Measurements from ENCODE around the gene ITGA2.
"Not testable (repeated sequence)": the region's sequence is repeated elsewhere in the genome, so short reads cannot be mapped to it uniquely, and the experiment has no call there.

GRCh38 chr5:53112307-53112706 lies 123.2 kb downstream of the ITGA2 start:
- not testable (repeated sequence) for TF ChIP-seq CEBPB (IDR thresholded peaks at IDR 0.05; ENCODE audit: low read depth); POLR2AphosphoS5 (IDR thresholded peaks at IDR 0.05; ENCODE audit: low read depth, low read length); POLR2A (IDR thresholded peaks at IDR 0.05; ENCODE audit: borderline replicate concordance, extremely low read depth, insufficient read depth, insufficient read length); SP1 (IDR thresholded peaks at IDR 0.05; ENCODE audit: low read depth); EZH2 (IDR thresholded peaks at IDR 0.05); YY1 (IDR thresholded peaks at IDR 0.05; ENCODE audit: extremely low read depth, insufficient replicate concordance, low read depth, low read length); CBX3 (IDR thresholded peaks at IDR 0.05; ENCODE audit: low read depth); SIN3A (IDR thresholded peaks at IDR 0.05; ENCODE audit: low read depth); FOSL1 (IDR thresholded peaks at IDR 0.05; ENCODE audit: low read depth); ZNF274 (IDR thresholded peaks at IDR 0.05; ENCODE audit: low read depth, low read length)
- TF ChIP-seq, protein P1, sequence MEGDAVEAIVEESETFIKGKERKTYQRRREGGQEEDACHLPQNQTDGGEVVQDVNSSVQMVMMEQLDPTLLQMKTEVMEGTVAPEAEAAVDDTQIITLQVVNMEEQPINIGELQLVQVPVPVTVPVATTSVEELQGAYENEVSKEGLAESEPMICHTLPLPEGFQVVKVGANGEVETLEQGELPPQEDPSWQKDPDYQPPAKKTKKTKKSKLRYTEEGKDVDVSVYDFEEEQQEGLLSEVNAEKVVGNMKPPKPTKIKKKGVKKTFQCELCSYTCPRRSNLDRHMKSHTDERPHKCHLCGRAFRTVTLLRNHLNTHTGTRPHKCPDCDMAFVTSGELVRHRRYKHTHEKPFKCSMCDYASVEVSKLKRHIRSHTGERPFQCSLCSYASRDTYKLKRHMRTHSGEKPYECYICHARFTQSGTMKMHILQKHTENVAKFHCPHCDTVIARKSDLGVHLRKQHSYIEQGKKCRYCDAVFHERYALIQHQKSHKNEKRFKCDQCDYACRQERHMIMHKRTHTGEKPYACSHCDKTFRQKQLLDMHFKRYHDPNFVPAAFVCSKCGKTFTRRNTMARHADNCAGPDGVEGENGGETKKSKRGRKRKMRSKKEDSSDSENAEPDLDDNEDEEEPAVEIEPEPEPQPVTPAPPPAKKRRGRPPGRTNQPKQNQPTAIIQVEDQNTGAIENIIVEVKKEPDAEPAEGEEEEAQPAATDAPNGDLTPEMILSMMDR (IDR thresholded peaks at IDR 0.05 in 2 of 3, conservative IDR thresholded peaks at IDR 0.05 in 1 of 3; ENCODE audit: borderline replicate concordance in 1 of 3, insufficient read depth in 1 of 3, low read depth in 2 of 3, low read length in 2 of 3) = not testable (repeated sequence)
